Astrocyte (in vitro differentiated cells and primary cell): Measurements from ENCODE around the gene LYPD6B.

ENCODE experiments used
- CTCF ChIP-seq: IDR thresholded peaks from 2 replicates; pipeline ENCODE4 v1.5.1; 2011; ENCODE audit warnings: low read depth, mild to moderate bottlenecking, inconsistent platforms, low read length, moderate library complexity; ENCODE audit not compliant: insufficient read depth
- EZH2 ChIP-seq: IDR thresholded peaks from 2 replicates; pipeline ENCODE4 v1.6.1; 2012; ENCODE audit warnings: mild to moderate bottlenecking, low read length, inconsistent platforms; ENCODE audit not compliant: insufficient read depth

- no peak for TF ChIP-seq CTCF
- TF ChIP-seq EZH2: no peak
These were observed 33.7 kb upstream of the LYPD6B start for GRCh38 chr2:149004836-149005235.
